OCI-LY1 (cell line): Measurements from ENCODE around the gene ELN.

Experiments used
- H2AFZ ChIP-seq: fragments of 200-600 bp; sonication (generic), shearing (Covaris generic); 2 replicates; pipeline ENCODE4 v1.6.0; 2014; ENCODE audit warnings: antibody characterized with exemption, mild to moderate bottlenecking, low read length
- H3F3A ChIP-seq: fragments of 200-600 bp; sonication (generic), shearing (Covaris generic); 2 replicates; pipeline ENCODE4 v1.6.0; 2014; ENCODE audit warnings: mild to moderate bottlenecking, antibody characterized with exemption, low read length, moderate library complexity; ENCODE audit not compliant: insufficient read depth
- H3K27ac ChIP-seq: fragments of 200-600 bp; sonication (generic); 2 replicates; pipeline ENCODE4 v1.5.1; 2014; ENCODE audit warnings: low read length, mixed run types, mild to moderate bottlenecking, low read depth; ENCODE audit not compliant: poor library complexity, severe bottlenecking
- H3K27me3 ChIP-seq: fragments of 200-600 bp; sonication (generic); 2 replicates; pipeline ENCODE4 v1.6.0; 2014; ENCODE audit warnings: antibody characterized with exemption, mild to moderate bottlenecking, low read length, moderate library complexity; ENCODE audit not compliant: insufficient read depth
- H3K36me3 ChIP-seq: fragments of 200-600 bp; sonication (generic); 2 replicates; pipeline ENCODE4 v1.6.1; 2014; ENCODE audit warnings: mild to moderate bottlenecking, antibody characterized with exemption, low read length, moderate library complexity, mixed read lengths; ENCODE audit not compliant: insufficient read depth
- H3K4me1 ChIP-seq: fragments of 200-600 bp; sonication (generic); 2 replicates; pipeline ENCODE4 v1.5.1; 2014; ENCODE audit warnings: mild to moderate bottlenecking, low read length, moderate library complexity; ENCODE audit not compliant: insufficient read depth, severe bottlenecking
- H3K4me2 ChIP-seq: fragments of 200-600 bp; sonication (generic), shearing (Covaris generic); 2 replicates; pipeline ENCODE4 v1.6.1; 2014; ENCODE audit warnings: low read length
- H3K4me3 ChIP-seq: fragments of 200-600 bp; sonication (generic); 2 replicates; pipeline ENCODE4 v1.5.1; 2014; ENCODE audit warnings: low read length, low read depth, mild to moderate bottlenecking, mixed read lengths; ENCODE audit not compliant: poor library complexity, severe bottlenecking
- H3K79me2 ChIP-seq: fragments of 200-600 bp; shearing (Covaris generic); 2 replicates; pipeline ENCODE4 v1.6.1; 2016; ENCODE audit warnings: mixed run types, low read length, mixed read lengths; ENCODE audit not compliant: insufficient read depth
- H3K9ac ChIP-seq: fragments of 200-600 bp; sonication (generic), shearing (Covaris generic); 2 replicates; pipeline ENCODE4 v1.6.1; 2014; ENCODE audit warnings: mild to moderate bottlenecking, low read length, mixed read lengths
- H3K9me2 ChIP-seq: fragments of 200-600 bp; sonication (generic), shearing (Covaris generic); 2 replicates; pipeline ENCODE4 v1.6.1; 2014; ENCODE audit warnings: low read depth, mild to moderate bottlenecking, low read length, mixed read lengths
- H3K9me3 ChIP-seq: fragments of 200-600 bp; shearing (Covaris generic); 2 replicates; pipeline ENCODE4 v1.6.1; 2014; ENCODE audit warnings: low read length, mixed read lengths
- H4K20me1 ChIP-seq: fragments of 200-600 bp; sonication (generic), shearing (Covaris generic); 2 replicates; pipeline ENCODE4 v1.6.0; 2016; ENCODE audit warnings: mild to moderate bottlenecking, low read length; ENCODE audit not compliant: insufficient read depth
- EZH2 ChIP-seq: fragments of 200-600 bp; sonication (generic), shearing (Covaris generic); IDR thresholded peaks from 2 replicates; pipeline ENCODE4 v1.8.0; 2017; ENCODE audit warnings: borderline replicate concordance, mixed run types, mild to moderate bottlenecking, antibody characterized with exemption, low read length, moderate library complexity, mixed read lengths
- TF ChIP-seq, protein P1 (sequence below): fragments of 200-600 bp; sonication (generic), shearing (Covaris generic); IDR thresholded peaks from 2 replicates; pipeline ENCODE4 v1.5.1; 2017; ENCODE audit warnings: mild to moderate bottlenecking, antibody characterized with exemption, low read length, moderate library complexity, mixed read lengths

ELN gene

GRCh38 chr7:73995330-73995729, 32.6 kb upstream of the ELN start:
- no peaks in the 10 kb centered on the region for H3K9me2 ChIP-seq
- no peaks in the 10 kb centered on the region for H3K4me1 ChIP-seq
- no peak overlapping the region for H3K9ac ChIP-seq
- no peak for TF ChIP-seq EZH2
- TF ChIP-seq, protein P1, sequence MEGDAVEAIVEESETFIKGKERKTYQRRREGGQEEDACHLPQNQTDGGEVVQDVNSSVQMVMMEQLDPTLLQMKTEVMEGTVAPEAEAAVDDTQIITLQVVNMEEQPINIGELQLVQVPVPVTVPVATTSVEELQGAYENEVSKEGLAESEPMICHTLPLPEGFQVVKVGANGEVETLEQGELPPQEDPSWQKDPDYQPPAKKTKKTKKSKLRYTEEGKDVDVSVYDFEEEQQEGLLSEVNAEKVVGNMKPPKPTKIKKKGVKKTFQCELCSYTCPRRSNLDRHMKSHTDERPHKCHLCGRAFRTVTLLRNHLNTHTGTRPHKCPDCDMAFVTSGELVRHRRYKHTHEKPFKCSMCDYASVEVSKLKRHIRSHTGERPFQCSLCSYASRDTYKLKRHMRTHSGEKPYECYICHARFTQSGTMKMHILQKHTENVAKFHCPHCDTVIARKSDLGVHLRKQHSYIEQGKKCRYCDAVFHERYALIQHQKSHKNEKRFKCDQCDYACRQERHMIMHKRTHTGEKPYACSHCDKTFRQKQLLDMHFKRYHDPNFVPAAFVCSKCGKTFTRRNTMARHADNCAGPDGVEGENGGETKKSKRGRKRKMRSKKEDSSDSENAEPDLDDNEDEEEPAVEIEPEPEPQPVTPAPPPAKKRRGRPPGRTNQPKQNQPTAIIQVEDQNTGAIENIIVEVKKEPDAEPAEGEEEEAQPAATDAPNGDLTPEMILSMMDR = no peak
- H2AFZ ChIP-seq = no peak overlapping the region
- H3K4me2 ChIP-seq = no peak overlapping the region
- H3K4me3 ChIP-seq = no peak overlapping the region
- H3K79me2 ChIP-seq = no peaks in the 10 kb centered on the region
- no peaks in the 10 kb centered on the region for H3F3A ChIP-seq
- H4K20me1 ChIP-seq = no peaks in the 10 kb centered on the region
- H3K36me3 ChIP-seq = no peaks in the 10 kb centered on the region
- H3K27ac ChIP-seq = no peak overlapping the region
- H3K27me3 ChIP-seq = peaks cover 1% of the 10 kb centered on the region; the same call in 1 of the 2 replicates
- H3K9me3 ChIP-seq = peaks cover 7% of the 10 kb centered on the region; the same call in 1 of the 2 replicates

- no peaks in the 10 kb centered on the region; the same call in 1 of the 2 replicates for H3K27me3 ChIP-seq
- no peaks in the 10 kb centered on the region for H4K20me1 ChIP-seq
- H2AFZ ChIP-seq = no peak overlapping the region
- H3K27ac ChIP-seq = no peak overlapping the region
- no peaks in the 10 kb centered on the region for H3K9me2 ChIP-seq
- no peaks in the 10 kb centered on the region for H3F3A ChIP-seq
- no peak for TF ChIP-seq EZH2
- TF ChIP-seq, protein P1 = no peak
- H3K4me2 ChIP-seq = no peak overlapping the region
- no peaks in the 10 kb centered on the region for H3K79me2 ChIP-seq
- no peaks in the 10 kb centered on the region for H3K4me1 ChIP-seq
- no peaks in the 10 kb centered on the region for H3K36me3 ChIP-seq
- no peak overlapping the region for H3K4me3 ChIP-seq
- H3K9ac ChIP-seq = no peak overlapping the region
- H3K9me3 ChIP-seq = peaks cover 7% of the 10 kb centered on the region; the same call in 1 of the 2 replicates
Measured at GRCh38 chr7:73995821-73996511, 32.0 kb upstream of the ELN start.

- no peak overlapping the region for H3K27ac ChIP-seq
- peaks cover 7% of the 10 kb centered on the region; the same call in 1 of the 2 replicates for H3K9me3 ChIP-seq
- H3K4me3 ChIP-seq = no peak overlapping the region
- no peak overlapping the region for H3K9ac ChIP-seq
- no peaks in the 10 kb centered on the region for H3K36me3 ChIP-seq
- H3K9me2 ChIP-seq = no peaks in the 10 kb centered on the region
- no peaks in the 10 kb centered on the region for H4K20me1 ChIP-seq
- H3F3A ChIP-seq = no peaks in the 10 kb centered on the region
- no peak for TF ChIP-seq EZH2
- TF ChIP-seq, protein P1 = no peak
- no peaks in the 10 kb centered on the region; the same call in 1 of the 2 replicates for H3K27me3 ChIP-seq
- H2AFZ ChIP-seq = no peak overlapping the region
- no peaks in the 10 kb centered on the region for H3K79me2 ChIP-seq
- no peak overlapping the region for H3K4me2 ChIP-seq
- H3K4me1 ChIP-seq = no peaks in the 10 kb centered on the region
Measured at GRCh38 chr7:73997056-73997455, 30.9 kb upstream of the ELN start.
